ENCODE results near the gene KCNJ16.
"Not testable (repeated sequence)": the region's sequence is repeated elsewhere in the genome, so short reads cannot be mapped to it uniquely, and the experiment has no call there.

Gene KCNJ16

DNA sequence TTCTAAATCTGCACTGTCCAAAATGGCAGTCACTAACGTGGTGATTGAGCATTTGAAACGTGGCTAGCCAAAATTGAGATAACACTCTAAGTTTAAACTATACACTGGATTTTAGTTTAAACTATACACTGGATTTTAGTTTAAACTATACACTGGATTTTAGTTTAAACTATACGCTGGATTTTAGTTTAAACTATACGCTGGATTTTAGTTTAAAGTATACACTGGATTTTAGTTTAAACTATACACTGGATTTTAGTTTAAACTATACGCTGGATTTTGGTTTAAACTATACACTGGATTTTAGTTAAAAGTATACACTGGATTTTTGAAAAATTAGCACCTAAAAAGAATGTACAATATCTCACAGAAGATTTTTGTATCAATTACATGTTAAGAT, 29.2 kb upstream of the KCNJ16 start:
- not testable (repeated sequence) for H3K36me3 ChIP-seq (ENCODE audit: control insufficient read depth, insufficient read depth, low read length); H3K4me1 ChIP-seq (ENCODE audit: control insufficient read depth, insufficient read depth, low read length); H3K4me3 ChIP-seq (ENCODE audit: low read depth, low read length); H3K27me3 ChIP-seq (ENCODE audit: control insufficient read depth, insufficient read depth, low read length); H3K9me3 ChIP-seq (ENCODE audit: control insufficient read depth, insufficient read depth, low read depth, low read length); H3K27ac ChIP-seq (ENCODE audit: low read depth, low read length); H3K9ac ChIP-seq (ENCODE audit: low read length)

- Histone ChIP-seq H3K9ac (ENCODE audit: low read length) (no peak overlapping the region), H3K36me3 (ENCODE audit: control insufficient read depth, insufficient read depth, low read length) (no peaks in the 10 kb centered on the region), H3K4me3 (ENCODE audit: low read depth, low read length) (no peak overlapping the region), H3K27me3 (ENCODE audit: control insufficient read depth, insufficient read depth, low read length) (no peaks in the 10 kb centered on the region), H3K27ac (ENCODE audit: low read depth, low read length) (no peak overlapping the region), H3K9me3 (ENCODE audit: control insufficient read depth, insufficient read depth, low read depth, low read length) (no peaks in the 10 kb centered on the region), H3K4me1 (ENCODE audit: control insufficient read depth, insufficient read depth, low read length) (no peaks in the 10 kb centered on the region)
These were observed 27.2 kb upstream of the KCNJ16 start for GRCh38 chr17:70047619-70048419.

DNA sequence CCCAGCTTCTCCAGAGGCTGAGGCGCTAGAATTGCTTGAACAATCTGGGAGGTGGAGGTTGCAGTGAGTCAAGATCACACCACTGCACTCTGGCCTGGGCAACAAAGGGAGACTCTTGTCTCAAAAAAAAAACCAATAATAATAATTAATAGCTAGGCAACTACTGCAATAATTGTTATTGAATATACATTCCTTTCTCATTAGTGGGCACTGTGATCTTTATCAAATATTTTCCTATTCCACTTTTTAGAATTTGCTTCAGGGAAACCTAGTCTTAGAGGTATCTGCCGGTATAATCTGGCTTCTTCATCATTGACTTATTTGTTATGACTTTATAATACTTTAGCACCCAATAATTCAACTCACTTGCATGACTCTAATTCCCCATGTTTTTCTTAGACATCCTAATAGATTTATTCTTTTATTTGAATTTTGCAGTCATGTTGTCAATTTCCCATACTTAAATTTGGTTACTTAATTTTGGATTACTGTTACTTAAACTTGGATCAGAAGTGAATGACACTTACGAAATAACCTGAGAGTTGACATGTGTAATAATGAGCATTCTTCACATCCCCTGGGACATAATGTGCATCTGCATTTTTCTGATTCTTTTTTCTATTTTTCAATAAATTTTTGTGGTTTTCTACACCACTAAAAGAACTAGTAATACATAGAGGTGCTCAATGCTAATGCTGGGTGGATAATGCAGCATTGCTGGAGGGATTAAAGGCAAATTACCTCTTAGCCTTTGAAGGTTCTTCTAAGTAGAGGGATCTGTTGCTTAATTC, 25.0 kb upstream of the KCNJ16 start:
- H3K4me1 ChIP-seq (ENCODE audit: control insufficient read depth, insufficient read depth, low read length), result peaks cover 1% of the 10 kb centered on the region; the same call in 1 of the 2 replicates
- H3K9ac ChIP-seq (ENCODE audit: low read length), result no peak overlapping the region
- H3K27ac ChIP-seq (ENCODE audit: low read depth, low read length), result no peak overlapping the region
- no peaks in the 10 kb centered on the region for H3K36me3 ChIP-seq (ENCODE audit: control insufficient read depth, insufficient read depth, low read length)
- H3K9me3 ChIP-seq (ENCODE audit: control insufficient read depth, insufficient read depth, low read depth, low read length), result no peaks in the 10 kb centered on the region
- no peak overlapping the region for H3K4me3 ChIP-seq (ENCODE audit: low read depth, low read length)
- H3K27me3 ChIP-seq (ENCODE audit: control insufficient read depth, insufficient read depth, low read length), result no peaks in the 10 kb centered on the region

GRCh38 chr17:70050931-70051330, 24.1 kb upstream of the KCNJ16 start:
- Histone ChIP-seq H3K9me3 (ENCODE audit: control insufficient read depth, insufficient read depth, low read depth, low read length) (no peaks in the 10 kb centered on the region), H3K9ac (ENCODE audit: low read length) (no peak overlapping the region), H3K4me1 (ENCODE audit: control insufficient read depth, insufficient read depth, low read length) (peaks cover 4% of the 10 kb centered on the region; the same call in 1 of the 2 replicates), H3K36me3 (ENCODE audit: control insufficient read depth, insufficient read depth, low read length) (no peaks in the 10 kb centered on the region), H3K4me3 (ENCODE audit: low read depth, low read length) (no peak overlapping the region), H3K27me3 (ENCODE audit: control insufficient read depth, insufficient read depth, low read length) (no peaks in the 10 kb centered on the region), H3K27ac (ENCODE audit: low read depth, low read length) (no peak overlapping the region)

DNA sequence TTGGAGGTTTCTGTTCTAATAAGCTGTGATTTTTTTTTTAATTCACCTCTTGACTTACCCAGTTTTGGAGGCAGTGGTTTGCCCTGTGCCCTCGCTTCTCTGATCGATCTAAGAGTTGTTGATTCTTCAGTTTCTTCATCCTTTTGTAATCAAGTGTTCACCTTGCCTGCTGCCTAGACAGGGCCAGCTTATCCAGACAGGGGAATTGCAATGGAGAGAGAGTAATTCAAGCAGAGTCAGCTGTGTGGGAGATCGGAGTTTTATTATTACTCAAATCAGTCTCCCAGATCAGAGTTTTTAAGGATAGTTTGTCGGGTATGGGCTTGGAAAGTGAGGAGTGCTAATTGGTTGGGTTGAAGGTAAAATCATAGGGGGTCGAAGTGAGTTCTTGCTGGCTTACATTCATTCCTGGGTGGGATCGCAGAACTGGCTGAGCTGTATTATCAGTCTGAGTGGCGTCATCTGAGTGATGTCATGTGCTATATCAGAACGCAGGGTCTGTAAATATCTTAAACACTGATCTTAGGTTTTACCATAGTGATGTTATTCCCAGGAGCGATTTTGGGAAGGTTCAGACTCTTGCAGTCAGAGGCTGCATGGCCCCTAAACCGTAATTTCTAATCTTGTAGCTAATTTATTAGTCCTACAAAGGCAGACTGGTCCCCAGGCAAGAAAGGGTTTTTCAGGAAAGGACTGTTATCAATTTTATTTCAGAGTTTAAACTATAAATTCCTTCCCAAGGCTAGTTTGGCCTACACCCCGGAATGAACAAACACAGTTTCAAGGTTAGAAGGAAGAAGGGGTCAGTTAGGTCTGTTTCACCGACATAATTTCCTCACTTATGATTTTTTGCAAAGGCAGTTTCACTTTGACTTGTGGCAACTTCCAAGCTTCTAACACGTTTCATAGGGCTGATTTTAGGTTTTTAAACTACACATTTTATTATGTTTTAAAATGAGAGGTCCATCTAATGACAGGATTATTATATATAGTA, 21.5 kb upstream of the KCNJ16 start:
- H3K9ac ChIP-seq (ENCODE audit: low read length), result no peak overlapping the region
- no peak overlapping the region for H3K27ac ChIP-seq (ENCODE audit: low read depth, low read length)
- no peaks in the 10 kb centered on the region for H3K36me3 ChIP-seq (ENCODE audit: control insufficient read depth, insufficient read depth, low read length)
- no peak overlapping the region for H3K4me3 ChIP-seq (ENCODE audit: low read depth, low read length)
- H3K4me1 ChIP-seq (ENCODE audit: control insufficient read depth, insufficient read depth, low read length), result peaks cover 4% of the 10 kb centered on the region; the same call in 1 of the 2 replicates
- H3K9me3 ChIP-seq (ENCODE audit: control insufficient read depth, insufficient read depth, low read depth, low read length), result no peaks in the 10 kb centered on the region
- no peaks in the 10 kb centered on the region for H3K27me3 ChIP-seq (ENCODE audit: control insufficient read depth, insufficient read depth, low read length)

GRCh38 chr17:70055000-70055399, 20.0 kb upstream of the KCNJ16 start:
- no peak overlapping the region for H3K27ac ChIP-seq (ENCODE audit: low read depth, low read length)
- H3K9me3 ChIP-seq (ENCODE audit: control insufficient read depth, insufficient read depth, low read depth, low read length), result no peaks in the 10 kb centered on the region
- H3K36me3 ChIP-seq (ENCODE audit: control insufficient read depth, insufficient read depth, low read length), result no peaks in the 10 kb centered on the region
- H3K9ac ChIP-seq (ENCODE audit: low read length), result no peak overlapping the region
- H3K4me1 ChIP-seq (ENCODE audit: control insufficient read depth, insufficient read depth, low read length), result peaks cover 4% of the 10 kb centered on the region; the same call in 1 of the 2 replicates
- H3K27me3 ChIP-seq (ENCODE audit: control insufficient read depth, insufficient read depth, low read length), result no peaks in the 10 kb centered on the region
- H3K4me3 ChIP-seq (ENCODE audit: low read depth, low read length), result no peak overlapping the region

- no peak overlapping the region for H3K27ac ChIP-seq (ENCODE audit: low read depth, low read length)
- peaks cover 4% of the 10 kb centered on the region; the same call in 1 of the 2 replicates for H3K4me1 ChIP-seq (ENCODE audit: control insufficient read depth, insufficient read depth, low read length)
- H3K9me3 ChIP-seq (ENCODE audit: control insufficient read depth, insufficient read depth, low read depth, low read length), result no peaks in the 10 kb centered on the region
- no peaks in the 10 kb centered on the region for H3K27me3 ChIP-seq (ENCODE audit: control insufficient read depth, insufficient read depth, low read length)
- H3K36me3 ChIP-seq (ENCODE audit: control insufficient read depth, insufficient read depth, low read length), result no peaks in the 10 kb centered on the region
- H3K9ac ChIP-seq (ENCODE audit: low read length), result no peak overlapping the region
- H3K4me3 ChIP-seq (ENCODE audit: low read depth, low read length), result no peak overlapping the region
These were observed 16.0 kb upstream of the KCNJ16 start for GRCh38 chr17:70059071-70059470.

- no peak overlapping the region for H3K27ac ChIP-seq (ENCODE audit: low read depth, low read length)
- peaks cover 4% of the 10 kb centered on the region; the same call in 1 of the 2 replicates for H3K4me1 ChIP-seq (ENCODE audit: control insufficient read depth, insufficient read depth, low read length)
- H3K9ac ChIP-seq (ENCODE audit: low read length), result no peak overlapping the region
- no peaks in the 10 kb centered on the region for H3K9me3 ChIP-seq (ENCODE audit: control insufficient read depth, insufficient read depth, low read depth, low read length)
- no peak overlapping the region for H3K4me3 ChIP-seq (ENCODE audit: low read depth, low read length)
- no peaks in the 10 kb centered on the region for H3K36me3 ChIP-seq (ENCODE audit: control insufficient read depth, insufficient read depth, low read length)
- H3K27me3 ChIP-seq (ENCODE audit: control insufficient read depth, insufficient read depth, low read length), result no peaks in the 10 kb centered on the region
These were observed 15.4 kb upstream of the KCNJ16 start for GRCh38 chr17:70059649-70060048.

DNA sequence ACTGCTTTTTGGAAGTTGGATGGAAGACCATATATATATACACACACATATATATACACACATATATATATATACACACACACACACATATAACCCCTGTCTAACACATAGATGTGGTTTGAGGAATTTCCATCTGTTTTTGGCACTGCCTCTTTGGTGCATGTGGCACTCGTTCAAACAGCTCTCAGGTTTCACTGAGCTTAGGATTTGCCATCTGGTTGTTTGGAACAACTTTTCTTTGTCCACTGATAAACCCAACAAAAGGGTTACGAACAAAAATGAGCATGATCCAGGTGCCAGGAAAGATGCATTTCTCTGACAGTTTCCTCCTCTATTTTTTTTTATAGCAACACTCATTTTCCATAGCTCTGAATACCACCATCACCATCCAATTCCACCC, 14.6 kb upstream of the KCNJ16 start:
- H3K9me3 ChIP-seq (ENCODE audit: control insufficient read depth, insufficient read depth, low read depth, low read length), result no peaks in the 10 kb centered on the region
- no peak overlapping the region for H3K4me3 ChIP-seq (ENCODE audit: low read depth, low read length)
- H3K4me1 ChIP-seq (ENCODE audit: control insufficient read depth, insufficient read depth, low read length), result no peaks in the 10 kb centered on the region
- no peak overlapping the region for H3K27ac ChIP-seq (ENCODE audit: low read depth, low read length)
- H3K9ac ChIP-seq (ENCODE audit: low read length), result no peak overlapping the region
- H3K36me3 ChIP-seq (ENCODE audit: control insufficient read depth, insufficient read depth, low read length), result no peaks in the 10 kb centered on the region
- H3K27me3 ChIP-seq (ENCODE audit: control insufficient read depth, insufficient read depth, low read length), result no peaks in the 10 kb centered on the region

DNA sequence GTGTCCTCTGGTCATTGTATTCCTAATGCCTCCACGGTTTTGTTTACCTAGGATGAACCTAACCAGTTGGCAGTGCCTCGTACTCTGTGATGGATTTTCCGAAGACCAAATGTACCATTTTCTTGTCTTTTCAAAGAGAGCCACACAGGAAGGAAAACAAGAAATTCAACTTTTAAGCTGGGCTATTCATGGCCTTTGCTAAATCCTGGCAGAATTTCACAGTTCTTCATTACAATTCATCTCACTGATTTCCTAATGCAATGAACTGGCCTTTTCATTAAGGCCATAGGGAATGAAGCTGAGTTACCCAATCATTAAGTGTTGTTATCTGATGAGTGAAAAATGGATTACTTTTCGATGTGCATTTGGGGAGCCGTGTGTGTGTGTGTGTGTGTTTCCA, 7.9 kb upstream of the KCNJ16 start:
- no peaks in the 10 kb centered on the region for H3K36me3 ChIP-seq (ENCODE audit: control insufficient read depth, insufficient read depth, low read length)
- H3K9ac ChIP-seq (ENCODE audit: low read length), result no peak overlapping the region

More for the DNA sequence above, 7.9 kb upstream of the KCNJ16 start:
- H3K4me3 ChIP-seq (ENCODE audit: low read depth, low read length), result no peak overlapping the region
- no peaks in the 10 kb centered on the region for H3K9me3 ChIP-seq (ENCODE audit: control insufficient read depth, insufficient read depth, low read depth, low read length)
- no peaks in the 10 kb centered on the region for H3K27me3 ChIP-seq (ENCODE audit: control insufficient read depth, insufficient read depth, low read length)
- no peak overlapping the region for H3K27ac ChIP-seq (ENCODE audit: low read depth, low read length)
- peaks cover 4% of the 10 kb centered on the region; the same call in 1 of the 2 replicates for H3K4me1 ChIP-seq (ENCODE audit: control insufficient read depth, insufficient read depth, low read length)
